Measurements from ENCODE around the gene COQ10B.

DNA sequence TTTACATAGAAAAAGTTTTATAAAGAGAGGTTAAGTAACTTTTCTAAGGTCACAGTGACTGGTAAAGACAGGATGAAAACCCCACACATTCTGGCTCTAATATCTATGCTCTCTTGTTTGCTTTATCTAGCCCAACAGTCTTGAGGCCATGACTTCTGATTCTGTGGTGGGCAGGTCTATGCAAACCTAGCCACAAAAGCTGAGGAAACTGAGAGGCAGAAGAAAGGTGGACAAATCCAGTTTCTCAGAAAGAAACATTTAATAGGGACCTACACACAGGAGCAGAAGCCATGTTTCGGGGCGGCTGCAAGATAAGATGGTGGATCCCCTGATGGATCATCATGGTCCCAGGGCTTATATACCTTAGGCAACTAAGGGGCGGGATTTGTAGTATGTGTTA is 24.4 kb downstream of the COQ10B start:
- TF ChIP-seq, protein P1, sequence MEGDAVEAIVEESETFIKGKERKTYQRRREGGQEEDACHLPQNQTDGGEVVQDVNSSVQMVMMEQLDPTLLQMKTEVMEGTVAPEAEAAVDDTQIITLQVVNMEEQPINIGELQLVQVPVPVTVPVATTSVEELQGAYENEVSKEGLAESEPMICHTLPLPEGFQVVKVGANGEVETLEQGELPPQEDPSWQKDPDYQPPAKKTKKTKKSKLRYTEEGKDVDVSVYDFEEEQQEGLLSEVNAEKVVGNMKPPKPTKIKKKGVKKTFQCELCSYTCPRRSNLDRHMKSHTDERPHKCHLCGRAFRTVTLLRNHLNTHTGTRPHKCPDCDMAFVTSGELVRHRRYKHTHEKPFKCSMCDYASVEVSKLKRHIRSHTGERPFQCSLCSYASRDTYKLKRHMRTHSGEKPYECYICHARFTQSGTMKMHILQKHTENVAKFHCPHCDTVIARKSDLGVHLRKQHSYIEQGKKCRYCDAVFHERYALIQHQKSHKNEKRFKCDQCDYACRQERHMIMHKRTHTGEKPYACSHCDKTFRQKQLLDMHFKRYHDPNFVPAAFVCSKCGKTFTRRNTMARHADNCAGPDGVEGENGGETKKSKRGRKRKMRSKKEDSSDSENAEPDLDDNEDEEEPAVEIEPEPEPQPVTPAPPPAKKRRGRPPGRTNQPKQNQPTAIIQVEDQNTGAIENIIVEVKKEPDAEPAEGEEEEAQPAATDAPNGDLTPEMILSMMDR (IDR thresholded peaks at IDR 0.05): no peak
- no peak for TF ChIP-seq POLR2A (IDR thresholded peaks at IDR 0.05)
